Retinal pigment epithelial cell (primary cell): ENCODE data around the gene ZNF593OS.

Experiments used
- DNase-seq: peaks from one replicate; pipeline ENCODE4 v3.0.0-alpha.2; 2010; ENCODE audit warnings: low read depth
- H3K4me3 ChIP-seq: 2 replicates; pipeline ENCODE4 v1.5.1; 2011; ENCODE audit warnings: mild to moderate bottlenecking, low read length, control low read depth, moderate library complexity
- CTCF ChIP-seq: conservative IDR thresholded peaks from 2 replicates; pipeline ENCODE4 v1.5.1; 2011; ENCODE audit warnings: low read depth, low read length, control low read depth, inconsistent platforms

ZNF593OS gene

GRCh38 chr1:26212726-26213125, 41.1 kb upstream of the ZNF593OS start:
- no peak overlapping the region for H3K4me3 ChIP-seq
- TF ChIP-seq CTCF, result no peak
- DNase-seq, result no peak

- no peak for DNase-seq
These were observed 38.7 kb upstream of the ZNF593OS start for GRCh38 chr1:26210147-26210870.

GRCh38 chr1:26203642-26204318, 32.1 kb upstream of the ZNF593OS start:
- no peak for TF ChIP-seq CTCF
- no peak overlapping the region for H3K4me3 ChIP-seq
- no peak for DNase-seq

More at GRCh38 chr1:26210147-26210870, 38.7 kb upstream of the ZNF593OS start:
- TF ChIP-seq CTCF, result no peak
- H3K4me3 ChIP-seq, result no peak overlapping the region

- no peak overlapping the region for H3K4me3 ChIP-seq
- no peak for TF ChIP-seq CTCF
- DNase-seq, result no peak
These were observed 28.8 kb upstream of the ZNF593OS start for GRCh38 chr1:26200413-26200812.

GRCh38 chr1:26197813-26198212, 26.2 kb upstream of the ZNF593OS start:
- no peak for DNase-seq
- no peak overlapping the region for H3K4me3 ChIP-seq
- no peak for TF ChIP-seq CTCF

DNA sequence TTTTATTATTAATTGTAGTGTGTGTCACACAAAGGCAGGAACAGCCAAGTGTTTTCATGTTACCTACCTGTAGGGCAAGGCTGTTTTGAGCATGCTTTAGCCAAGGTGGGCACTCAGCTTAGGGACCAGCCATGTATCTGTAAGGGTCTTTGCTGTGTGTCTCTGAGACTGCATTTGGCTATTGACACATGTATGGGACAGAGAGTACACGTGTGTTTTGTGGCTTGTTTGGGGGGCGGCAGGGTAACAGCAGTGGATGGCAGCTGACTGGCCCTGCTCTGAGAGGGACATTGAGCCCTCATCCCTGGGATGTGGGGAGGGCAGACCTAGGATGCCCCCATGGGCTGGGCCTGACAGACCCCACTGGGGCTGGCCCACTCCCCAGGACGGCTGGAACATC, 25.7 kb upstream of the ZNF593OS start:
- TF ChIP-seq CTCF, result no peak
- DNase-seq, result no peak
- no peak overlapping the region for H3K4me3 ChIP-seq

- no peak for DNase-seq
- TF ChIP-seq CTCF, result no peak
- H3K4me3 ChIP-seq, result no peak overlapping the region
These were observed 24.2 kb upstream of the ZNF593OS start for GRCh38 chr1:26195805-26196204.
